ENCODE measurements around the gene UFSP1. TPM values are rescaled to one million over a fixed set of nuclear protein-coding genes. Genes with fewer than 3 reads are reported as not detected.
"Not testable (repeated sequence)": the region's sequence is repeated elsewhere in the genome, so short reads cannot be mapped to it uniquely, and the experiment has no call there.

UFSP1 gene
- total RNA-seq, 1 donor from 2014 or later, result 2.5 TPM

DNA sequence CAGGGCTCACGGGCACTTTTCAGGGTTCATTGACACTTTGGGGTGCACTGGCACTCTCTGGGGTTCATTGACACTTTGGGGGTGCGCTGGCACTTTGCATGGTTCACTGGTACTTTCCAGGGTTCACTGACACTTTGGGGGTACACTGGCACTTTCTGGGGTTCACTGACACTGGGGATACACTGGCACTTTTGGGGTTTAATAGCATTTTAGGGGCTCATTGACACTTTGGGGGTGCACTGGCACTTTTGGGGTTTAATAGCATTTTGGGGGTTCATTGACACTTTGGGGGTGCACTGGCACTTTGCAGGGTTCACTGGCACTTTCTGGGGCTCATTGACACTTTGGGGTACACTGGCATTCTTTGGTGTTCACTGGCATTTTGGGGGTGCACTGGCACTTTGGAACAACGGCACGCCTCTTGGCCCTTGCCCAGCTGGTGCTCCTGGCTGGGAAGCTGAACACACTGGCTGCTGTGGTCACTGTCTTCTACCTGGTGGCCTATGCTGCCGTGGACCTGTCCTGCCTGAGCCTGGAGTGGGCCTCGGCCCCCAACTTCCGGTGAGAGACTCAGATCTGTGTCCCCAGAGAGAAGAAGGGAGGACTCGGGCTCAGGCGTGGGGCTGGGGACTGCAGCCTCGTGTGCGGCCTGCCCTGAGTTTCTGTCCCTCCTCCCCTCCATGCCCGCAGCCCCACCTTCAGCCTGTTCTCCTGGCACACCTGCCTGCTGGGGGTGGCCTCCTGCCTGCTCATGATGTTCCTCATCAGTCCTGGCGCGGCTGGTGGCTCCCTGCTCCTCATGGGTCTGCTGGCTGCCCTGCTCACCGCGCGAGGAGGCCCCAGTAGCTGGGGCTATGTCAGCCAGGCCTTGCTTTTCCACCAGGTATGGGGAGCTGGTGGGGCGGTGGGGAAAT lies 28.6 kb downstream of the UFSP1 start:
- no peak for DNase-seq (ENCODE audit: low read depth, low spot score)

DNA sequence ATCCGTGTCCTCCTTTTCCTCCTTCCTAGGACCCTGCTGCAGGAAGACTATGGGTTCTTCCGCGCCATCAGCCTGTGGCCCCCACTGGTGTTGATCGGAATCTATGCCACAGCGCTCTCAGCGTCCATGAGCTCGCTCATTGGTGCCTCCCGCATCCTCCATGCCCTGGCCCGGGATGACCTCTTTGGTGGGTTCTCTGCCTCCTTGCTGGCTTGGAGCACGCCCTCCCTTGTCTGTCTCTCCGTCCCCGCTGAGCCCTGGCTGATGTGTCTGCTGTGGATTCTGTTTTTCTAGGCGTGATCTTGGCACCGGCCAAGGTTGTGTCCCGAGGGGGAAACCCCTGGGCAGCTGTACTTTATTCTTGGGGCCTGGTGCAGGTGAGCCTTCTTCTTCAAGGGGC lies 29.7 kb downstream of the UFSP1 start:
- DNase-seq (ENCODE audit: low read depth, low spot score), result no peak

- no peak for DNase-seq (ENCODE audit: low read depth, low spot score)
These were observed 32.6 kb downstream of the UFSP1 start for GRCh38 chr7:100856871-100857282.

- no peak for DNase-seq (ENCODE audit: low read depth, low spot score)
These were observed 34.0 kb downstream of the UFSP1 start for GRCh38 chr7:100855515-100855914.

DNA sequence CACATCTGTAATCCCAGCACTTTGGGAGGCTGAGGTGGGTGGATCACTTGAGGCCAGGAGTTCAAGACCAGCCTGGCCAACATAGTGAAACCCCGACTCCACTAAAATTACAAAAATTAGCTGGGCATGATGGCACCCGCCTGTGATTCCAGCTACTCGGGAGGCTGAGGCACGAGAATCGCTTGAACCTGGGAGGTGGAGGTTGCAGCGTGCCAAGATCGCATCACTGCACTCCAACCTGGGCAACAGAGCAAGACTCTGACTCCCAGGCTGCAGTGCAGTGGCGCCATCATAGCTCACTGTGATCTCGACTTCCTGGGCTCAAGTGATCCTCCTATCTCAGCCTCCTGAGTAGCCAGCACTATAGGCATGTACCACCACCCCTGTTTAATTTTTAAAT lies 34.6 kb downstream of the UFSP1 start:
- not testable (repeated sequence) for DNase-seq (ENCODE audit: low read depth, low spot score)

GRCh38 chr7:100854146-100854895 lies 35.2 kb downstream of the UFSP1 start:
- DNase-seq (ENCODE audit: low read depth, low spot score), result no peak

- peak; percentile 64 for DNase-seq (ENCODE audit: low read depth, low spot score)
These were observed 37.3 kb downstream of the UFSP1 start, which contains the start of gene SLC12A9 for GRCh38 chr7:100852048-100852872. Gene SLC12A9, plus strand, starts transcription at chr7:100852713. Its CDS starts 1,485 bp downstream, at chr7:100854198.

- no peak for DNase-seq (ENCODE audit: low read depth, low spot score)
These were observed 42.2 kb downstream of the UFSP1 start for GRCh38 chr7:100847360-100847759.

GRCh38 chr7:100840470-100841100 lies 48.9 kb downstream of the UFSP1 start:
- DNase-seq (ENCODE audit: low read depth, low spot score), result no peak

DNA sequence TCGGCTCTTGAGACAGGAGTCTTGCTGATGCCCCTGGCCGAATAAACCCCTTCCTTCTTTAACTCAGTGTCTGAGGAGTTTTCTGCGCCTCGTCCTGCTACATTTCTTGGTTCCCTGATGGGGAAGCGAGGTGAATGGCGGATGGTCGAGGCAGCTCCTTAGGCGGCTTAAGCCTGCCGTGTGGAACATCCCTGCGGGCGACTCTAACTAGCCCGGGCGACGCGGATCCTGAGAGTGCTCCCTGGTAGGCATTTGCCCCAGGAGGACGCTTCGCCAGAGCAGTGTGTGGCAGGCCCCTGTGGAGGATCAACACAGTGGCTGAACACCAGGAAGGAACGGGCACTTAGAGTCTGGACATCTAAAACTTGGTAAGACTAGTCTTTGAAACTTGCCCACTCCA lies 50.2 kb downstream of the UFSP1 start:
- DNase-seq (ENCODE audit: low read depth, low spot score), result no peak

Other genes starting within 250 kb of the UFSP1 start
- 0.33 and 0.85 TPM in 2 replicates for gene TFR2, start 248.2 kb downstream of the UFSP1 start, total RNA-seq
- not detected in 2 replicates for gene ACTL6B, start 233.3 kb downstream of the UFSP1 start, total RNA-seq
- gene GNB2, start 216.0 kb downstream of the UFSP1 start, total RNA-seq, result 90.3 and 115 TPM in 2 replicates
- gene GIGYF1, start 195.5 kb downstream of the UFSP1 start, total RNA-seq, result 15.8 TPM in 2 replicates
- 54.5 and 54.6 TPM in 2 replicates for gene POP7, start 183.6 kb downstream of the UFSP1 start, total RNA-seq
- gene EPO, start 169.2 kb downstream of the UFSP1 start, total RNA-seq, result not detected in 2 replicates
- gene ZAN, start 156.1 kb downstream of the UFSP1 start, total RNA-seq, result not detected in 2 replicates
- gene EPHB4, start 62.2 kb downstream of the UFSP1 start, total RNA-seq, result 184 and 276 TPM in 2 replicates
- 29.2 and 30.9 TPM in 2 replicates for gene SLC12A9, start 37.0 kb downstream of the UFSP1 start, total RNA-seq
- 61.0 and 71.8 TPM in 2 replicates for gene TRIP6, start 22.3 kb downstream of the UFSP1 start, total RNA-seq
- 56.7 and 66.1 TPM in 2 replicates for gene SRRT, start 14.6 kb downstream of the UFSP1 start, total RNA-seq
- gene ACHE, start 6.2 kb upstream of the UFSP1 start, total RNA-seq, result 0.33 and 0.81 TPM in 2 replicates
- gene MUC3A, start 59.8 kb upstream of the UFSP1 start, total RNA-seq, result not detected in 2 replicates
- gene MUC12, start 79.8 kb upstream of the UFSP1 start, total RNA-seq, result under 0.01 TPM in 1 of 2 replicates, not detected in the other
- gene MUC17, start 130.4 kb upstream of the UFSP1 start, total RNA-seq, result not detected in 2 replicates
- gene TRIM56, start 195.8 kb upstream of the UFSP1 start, total RNA-seq, result 14.0 and 28.8 TPM in 2 replicates
- gene SERPINE1, start 237.4 kb upstream of the UFSP1 start, total RNA-seq, result 2,165 and 2,466 TPM in 2 replicates